ENCODE results near the gene ALG13. TPM values are rescaled to one million over a fixed set of nuclear protein-coding genes. Genes with fewer than 3 reads are reported as not detected.

The ALG13 gene
- total RNA-seq, 1 experiment from 2014 or later = 147 TPM

GRCh38 chrX:111650845-111651244 is 30.1 kb upstream of the ALG13 start:
- intact Hi-C loops (cut with micrococcal nuclease) = no loop called here
- Mint-ChIP-seq H3K27me3 (ENCODE audit: insufficient read depth, unreplicated experiment) (peaks cover 31% of the 10 kb centered on the region), H3K4me1 (ENCODE audit: insufficient read depth, unreplicated experiment) (no peaks in the 10 kb centered on the region), H3K27ac (ENCODE audit: low read depth, unreplicated experiment) (no peak overlapping the region), H3K4me3 (ENCODE audit: unreplicated experiment) (no peak overlapping the region), H3K36me3 (ENCODE audit: insufficient read depth, unreplicated experiment) (no peaks in the 10 kb centered on the region), H3K9me3 (ENCODE audit: unreplicated experiment) (no peaks in the 10 kb centered on the region)
- CTCF ChIA-PET = interaction anchor here (0.6 to 0.7 kb wide), 2 partner anchors 124 to 800 kb away, joined by 3 read pairs; no protein-coding TSS in a partner anchor
- no peak for TF ChIP-seq CTCF (IDR thresholded peaks at IDR 0.05; ENCODE audit: unreplicated experiment)
- BruUV-seq (replicated peaks) = no TSS peak
- POLR2A ChIA-PET = interaction anchor here (0.6 kb wide), 1 partner anchor 669 kb away, joined by 3 read pairs; no protein-coding TSS in a partner anchor
- no peak for DNase-seq (ENCODE audit: unreplicated experiment)

GRCh38 chrX:111652719-111653118 is 28.3 kb upstream of the ALG13 start:
- ChIA-PET POLR2A (interaction anchor here (1.2 kb wide), 1 partner anchor 209 kb away, joined by 3 read pairs; no protein-coding TSS in a partner anchor), CTCF (interaction anchor here (0.6 to 1.4 kb wide), 9 partner anchors 8 to 829 kb away, joined by 3 to 5 read pairs (median 4); no protein-coding TSS in a partner anchor)
- DNase-seq (ENCODE audit: unreplicated experiment) = peak; percentile 28
- Mint-ChIP-seq H3K9me3 (ENCODE audit: unreplicated experiment) (no peaks in the 10 kb centered on the region), H3K27me3 (ENCODE audit: insufficient read depth, unreplicated experiment) (peaks cover 42% of the 10 kb centered on the region), H3K4me3 (ENCODE audit: unreplicated experiment) (no peak overlapping the region), H3K36me3 (ENCODE audit: insufficient read depth, unreplicated experiment) (no peaks in the 10 kb centered on the region), H3K27ac (ENCODE audit: low read depth, unreplicated experiment) (no peak overlapping the region), H3K4me1 (ENCODE audit: insufficient read depth, unreplicated experiment) (no peaks in the 10 kb centered on the region)
- peak; percentile 20 for TF ChIP-seq CTCF (IDR thresholded peaks at IDR 0.05; ENCODE audit: unreplicated experiment)
- intact Hi-C loops (cut with micrococcal nuclease) = loop anchor here (1.0 to 2.0 kb wide), 3 partner anchors 200 to 484 kb away; no protein-coding TSS in a partner anchor
- BruUV-seq (replicated peaks) = no TSS peak

GRCh38 chrX:111661241-111661640 is 19.7 kb upstream of the ALG13 start:
- ChIA-PET POLR2A (no interaction called here), CTCF (interaction anchor here (1.6 kb wide), 1 partner anchor 8 kb away, joined by 4 read pairs; no protein-coding TSS in a partner anchor)
- no TSS peak for BruUV-seq (replicated peaks)
- no peaks in the 10 kb centered on the region for H3K9me3 Mint-ChIP-seq (ENCODE audit: unreplicated experiment)
- intact Hi-C loops (cut with micrococcal nuclease) = no loop called here
- H3K36me3 Mint-ChIP-seq (ENCODE audit: insufficient read depth, unreplicated experiment) = no peaks in the 10 kb centered on the region
- no peak for TF ChIP-seq CTCF (IDR thresholded peaks at IDR 0.05; ENCODE audit: unreplicated experiment)
- DNase-seq (ENCODE audit: unreplicated experiment) = no peak
- H3K27ac Mint-ChIP-seq (ENCODE audit: low read depth, unreplicated experiment) = no peak overlapping the region
- H3K4me3 Mint-ChIP-seq (ENCODE audit: unreplicated experiment) = no peak overlapping the region
- peaks cover 64% of the 10 kb centered on the region for H3K27me3 Mint-ChIP-seq (ENCODE audit: insufficient read depth, unreplicated experiment)
- no peaks in the 10 kb centered on the region for H3K4me1 Mint-ChIP-seq (ENCODE audit: insufficient read depth, unreplicated experiment)

GRCh38 chrX:111662292-111662691 is 18.7 kb upstream of the ALG13 start:
- no peaks in the 10 kb centered on the region for H3K9me3 Mint-ChIP-seq (ENCODE audit: unreplicated experiment)
- ChIA-PET CTCF (no interaction called here), POLR2A (no interaction called here)
- no peaks in the 10 kb centered on the region for H3K36me3 Mint-ChIP-seq (ENCODE audit: insufficient read depth, unreplicated experiment)
- no peaks in the 10 kb centered on the region for H3K4me1 Mint-ChIP-seq (ENCODE audit: insufficient read depth, unreplicated experiment)
- intact Hi-C loops (cut with micrococcal nuclease) = no loop called here
- H3K27me3 Mint-ChIP-seq (ENCODE audit: insufficient read depth, unreplicated experiment) = peaks cover 58% of the 10 kb centered on the region
- H3K27ac Mint-ChIP-seq (ENCODE audit: low read depth, unreplicated experiment) = no peak overlapping the region
- no peak for TF ChIP-seq CTCF (IDR thresholded peaks at IDR 0.05; ENCODE audit: unreplicated experiment)
- DNase-seq (ENCODE audit: unreplicated experiment) = no peak
- no TSS peak for BruUV-seq (replicated peaks)
- H3K4me3 Mint-ChIP-seq (ENCODE audit: unreplicated experiment) = no peak overlapping the region

Data from MCF 10A (cell line).